Heart right ventricle (tissue), 16 donors: ENCODE measurements around the gene WDSUB1. TPM values are rescaled to one million over a fixed set of nuclear protein-coding genes. Genes with fewer than 3 reads are reported as not detected.

ENCODE experiments used
- ATAC-seq, 8 donors: fragments of 200-7000 bp; cut with Tn5 transposase; one replicate each; pipeline ENCODE4 v1.9.1; 2020; ENCODE audit warnings: mild to moderate bottlenecking in 8 of 8, moderate library complexity in 8 of 8, moderate number of reproducible peaks in 1 of 8
- DNase-seq, 2 donors: peaks; one replicate each; pipeline ENCODE4 v3.0.0-alpha.2; 2020
- H3K27ac ChIP-seq, 10 donors: fragments of 200-600 bp; sonication (generic) in 2 of 10; one replicate each; pipeline versions ENCODE4 v1.5.0 to v1.8.0; 2020 to 2022; ENCODE audit warnings: mild to moderate bottlenecking in 3 of 10
- H3K27me3 ChIP-seq, 7 donors: fragments of 200-600 bp; one replicate each; pipeline ENCODE4 v1.8.0; 2021 to 2022; ENCODE audit warnings: mild to moderate bottlenecking in 2 of 7
- H3K36me3 ChIP-seq, 9 donors: fragments of 200-600 bp; sonication (generic) in 1 of 9; one replicate each; pipeline versions ENCODE4 v1.5.0 to v1.8.0; 2020 to 2022; ENCODE audit warnings: mild to moderate bottlenecking in 2 of 9
- H3K4me1 ChIP-seq, 9 donors: fragments of 200-600 bp; sonication (generic) in 1 of 9; one replicate each; pipeline versions ENCODE4 v1.5.0 to v1.8.0; 2020 to 2022; ENCODE audit warnings: mild to moderate bottlenecking in 4 of 9
- H3K4me3 ChIP-seq, 10 donors: fragments of 200-600 bp; sonication (generic) in 2 of 10; one replicate each; pipeline versions ENCODE4 v1.5.0 to v1.8.0; 2020 to 2022; ENCODE audit warnings: mild to moderate bottlenecking in 7 of 10, moderate library complexity in 2 of 10
- H3K9me3 ChIP-seq, 11 donors: fragments of 200-600 bp in 10 of 11; sonication (generic) in 2 of 11; one replicate each; pipeline versions ENCODE4 v1.5.0 to v1.8.0; 2013 to 2022; ENCODE audit warnings: mild to moderate bottlenecking in 2 of 11, control low read depth in 1 of 11, moderate library complexity in 1 of 11
- CTCF ChIP-seq, 9 donors: fragments of 200-600 bp; sonication (generic) in 2 of 9; IDR thresholded peaks; one replicate each; pipeline versions ENCODE4 v1.5.0 to v1.8.0; 2021 to 2022; ENCODE audit warnings: antibody characterized with exemption in 9 of 9, mild to moderate bottlenecking in 5 of 9, moderate library complexity in 1 of 9
- WGBS, 2 donors: extraction: QIAGEN DNeasy Blood & Tissue Kit; methylation state at CpG; one replicate each; pipeline ENCODE4 v1.1.7; 2013; ENCODE audit warnings: inconsistent platforms in 1 of 2; 5-methylcytosine and 5-hydroxymethylcytosine counted together
- intact Hi-C, 10 donors: fragments of 100-400 bp; cut with DNase I; formaldehyde crosslinking; loops; one replicate each; pipeline versions ENCODE4 v1.11.1 to v1.14.2; 2022
- microRNA-seq, 2 donors: library from miRNA; unstranded; fragments of <30 nt; microRNA quantifications; one replicate each; pipeline ENCODE4 v1.2.0, GENCODE V29; 2021
- polyA plus RNA-seq, 2 donors: library from polyadenylated mRNA; stranded (reverse); fragments of 200-250 nt; gene quantifications; one replicate each; pipeline ENCODE4 v1.2.3, GENCODE V29; 2013
- total RNA-seq, 10 donors: library from RNA; stranded (reverse); fragmentation: NEBNext Ultra II Directional in 3 of 10; extraction: Animal tissue kit (Norgen Biotek cat#: 25700) in 3 of 10; gene quantifications; one replicate each; pipeline versions ENCODE4 v1.2.1 to v1.2.4, GENCODE V29; 2021 to 2023
- donor health status: Arrhythmogenic right ventricular cardiomyopathy.
- donor health status: ischemic (EF 13 %, LVEDD 7.1; RV severe dilation, severe dysfunction).
- donor health status: healthy with polysubstance abuse.
- donor health status: DM: no; HTN: yes; CAD: no.
- donor health status: DM: no; HTN: no; CAD: no.
- donor health status: ischemic (EF 25% LVEDD 6.9; RV normal size, moderate dysfunction).
- donor health status: ischemic (EF 25% LVEDD 5.7; RV mildly dilated, moderate dysfunction).
- donor health status: healthy.
- donor health status: DM: yes; HTN: yes; CAD: no.
- donor health status: Ischemic cardiomyopathy.
- donor health status: ischemic (EF 35%, LVEDD 5.7; RV mildly dilated, moderate dysfunction).
- donor health status: nonischemic (EF 11% LVEDD 7.7; RV severe dilation, severe dysfunction).
- donor health status: DM: yes; HTN: yes; CAD: no.
- donor health status: PGD.
- donor health status: ischemic (EF 29% LVEDD 5.4; RV normal size, mild dysfunction).
- donor health status: nonischemic (EF 23%, LVEDD 6.1; RV moderate dilation, normal function).

The WDSUB1 gene
- total and polyA plus RNA-seq, 12 donors: 4.3 to 13.8 (median 9.3) TPM

GRCh38 chr2:159188449-159188848 is 98.1 kb downstream of the WDSUB1 start:
- peaks cover 0 to 50% (median 28%) of the 10 kb centered on the region in 9 donors for H3K4me1 ChIP-seq
- ATAC-seq (peak; percentile 28 to 77 (median 67)), DNase-seq (peak in 1 of 2 donors; percentile 36)
- intact Hi-C loops: loop anchor here in 2 of 10 donors (5.0 to 10.0 kb wide), 2 partner anchors 284 to 286 kb away; no protein-coding TSS in a partner anchor
- no peak for TF ChIP-seq CTCF (IDR thresholded peaks at IDR 0.05)
- peak overlapping the region in 9 of 10 donors; percentile 24 to 79 (median 69) for H3K27ac ChIP-seq
- peaks cover 0 to 65% (median 9%) of the 10 kb centered on the region in 9 donors for H3K36me3 ChIP-seq
- no peaks in the 10 kb centered on the region for H3K9me3 ChIP-seq
- H3K27me3 ChIP-seq: no peaks in the 10 kb centered on the region
- 58 to 63% methylated on average over 4 of the region's 4 CpGs for WGBS, 2 donors
- no peak overlapping the region for H3K4me3 ChIP-seq

- peaks cover 0 to 59% (median 35%) of the 10 kb centered on the region in 9 donors for H3K4me1 ChIP-seq
- TF ChIP-seq CTCF (IDR thresholded peaks at IDR 0.05): no peak
- peak overlapping the region in 4 of 10 donors; percentile 4 to 75 (median 28) for H3K27ac ChIP-seq
- peaks cover 0 to 64% (median 9%) of the 10 kb centered on the region in 9 donors for H3K36me3 ChIP-seq
- no peaks in the 10 kb centered on the region for H3K9me3 ChIP-seq
- no peak overlapping the region for H3K4me3 ChIP-seq
- DNase-seq (no peak), ATAC-seq (no peak)
- 47 to 62% methylated on average over 6 of the region's 6 CpGs for WGBS, 2 donors
- intact Hi-C loops: loop anchor here in 2 of 10 donors (5.0 to 10.0 kb wide), 2 partner anchors 282 to 285 kb away; no protein-coding TSS in a partner anchor
- H3K27me3 ChIP-seq: no peaks in the 10 kb centered on the region
These were observed 99.4 kb downstream of the WDSUB1 start for GRCh38 chr2:159187106-159187505.

GRCh38 chr2:159186462-159186861 is 100.0 kb downstream of the WDSUB1 start:
- H3K4me3 ChIP-seq: no peak overlapping the region
- peak overlapping the region in 2 of 10 donors; percentile 41 to 75 for H3K27ac ChIP-seq
- TF ChIP-seq CTCF (IDR thresholded peaks at IDR 0.05): no peak
- peaks cover 0 to 64% (median 9%) of the 10 kb centered on the region in 9 donors for H3K36me3 ChIP-seq
- intact Hi-C loops: loop anchor here in 2 of 10 donors (5.0 to 10.0 kb wide), 2 partner anchors 282 to 284 kb away; no protein-coding TSS in a partner anchor
- DNase-seq (no peak), ATAC-seq (no peak)
- peaks cover 0 to 60% (median 33%) of the 10 kb centered on the region in 9 donors for H3K4me1 ChIP-seq
- H3K9me3 ChIP-seq: no peaks in the 10 kb centered on the region
- 95% methylated on average over 4 of the region's 4 CpGs for WGBS, 2 donors
- H3K27me3 ChIP-seq: no peaks in the 10 kb centered on the region

Small RNAs within 50 kb of the gene (microRNA-seq; reads per million reads assigned to microRNA genes)
- 0.51 to 2.4 reads per million in 2 donors for gene MIR6888
